Activated T-helper 1 cell treated with anti-CD3 and anti-CD28 coated beads, Interleukin-12 subunit alpha, Interleukin-12 subunit beta, Interleukin-2, Interleukin-4 antibody, amounts not matched to agents 30 ng/mL and 10 ng/mL and 1 ng/mL, durations not matched to agents 14 hours and 24 hours and 36 hours (primary cell): ENCODE results near the gene ABCC3. TPM values are rescaled to one million over a fixed set of nuclear protein-coding genes. Genes with fewer than 3 reads are reported as not detected.

Experiments used
- DNase-seq: peaks from one replicate; pipeline ENCODE4 v3.0.0; 2021; ENCODE audit warnings: low spot score
- H3K27ac Mint-ChIP-seq: one replicate; pipeline ENCODE4 v1.8.0; 2021; ENCODE audit warnings: mild to moderate bottlenecking, mixed read lengths
- H3K27me3 Mint-ChIP-seq: one replicate; pipeline ENCODE4 v1.8.0; 2022; ENCODE audit warnings: mild to moderate bottlenecking, moderate library complexity, mixed read lengths; ENCODE audit not compliant: insufficient read depth
- H3K36me3 Mint-ChIP-seq: one replicate; pipeline ENCODE4 v1.8.0; 2021; ENCODE audit warnings: low read depth, mixed read lengths
- H3K4me1 Mint-ChIP-seq: one replicate; pipeline ENCODE4 v1.8.0; 2021; ENCODE audit warnings: low read depth, mixed read lengths
- H3K4me3 Mint-ChIP-seq: one replicate; pipeline ENCODE4 v1.8.0; 2021; ENCODE audit warnings: mild to moderate bottlenecking, moderate library complexity, mixed read lengths
- H3K9me3 Mint-ChIP-seq: one replicate; pipeline ENCODE4 v1.8.0; 2021; ENCODE audit warnings: mixed read lengths
- intact Hi-C: fragments of 100-400 bp; cut with micrococcal nuclease; formaldehyde crosslinking; loops from one replicate; pipeline ENCODE4 v1.15.1; 2024
- total RNA-seq: library from RNA; stranded (reverse); gene quantifications from 2 replicates; pipeline ENCODE4 v1.2.3, GENCODE V29; 2022

ABCC3 gene
- total RNA-seq, 1 donor from 2014 or later, result not detected

GRCh38 chr17:50626037-50626574 lies 8.6 kb upstream of the ABCC3 start:
- no peak overlapping the region for H3K4me3 Mint-ChIP-seq
- peak; percentile 38 for DNase-seq
- H3K4me1 Mint-ChIP-seq, result peaks cover 4% of the 10 kb centered on the region
- H3K27me3 Mint-ChIP-seq, result peaks cover 40% of the 10 kb centered on the region
- intact Hi-C loops, result loop anchor here (1.0 kb wide), 2 partner anchors 79 to 144 kb away; partner anchors contain the start of gene SPATA20
- no peaks in the 10 kb centered on the region for H3K9me3 Mint-ChIP-seq
- H3K36me3 Mint-ChIP-seq, result no peaks in the 10 kb centered on the region
- H3K27ac Mint-ChIP-seq, result no peak overlapping the region

GRCh38 chr17:50627036-50627781 lies 7.5 kb upstream of the ABCC3 start:
- H3K27ac Mint-ChIP-seq, result no peak overlapping the region
- intact Hi-C loops, result no loop called here
- H3K36me3 Mint-ChIP-seq, result no peaks in the 10 kb centered on the region

GRCh38 chr17:50627782-50628601 lies 6.7 kb upstream of the ABCC3 start:
- no peaks in the 10 kb centered on the region for H3K9me3 Mint-ChIP-seq
- no peaks in the 10 kb centered on the region for H3K36me3 Mint-ChIP-seq
- H3K4me1 Mint-ChIP-seq, result peaks cover 4% of the 10 kb centered on the region
- intact Hi-C loops, result no loop called here
- H3K27ac Mint-ChIP-seq, result no peak overlapping the region
- no peak for DNase-seq
- H3K4me3 Mint-ChIP-seq, result no peak overlapping the region
- peaks cover 58% of the 10 kb centered on the region for H3K27me3 Mint-ChIP-seq

More at GRCh38 chr17:50627036-50627781, 7.5 kb upstream of the ABCC3 start:
- no peak overlapping the region for H3K4me3 Mint-ChIP-seq
- peaks cover 51% of the 10 kb centered on the region for H3K27me3 Mint-ChIP-seq
- H3K9me3 Mint-ChIP-seq, result no peaks in the 10 kb centered on the region
- no peak for DNase-seq
- peaks cover 4% of the 10 kb centered on the region for H3K4me1 Mint-ChIP-seq

GRCh38 chr17:50629902-50630301 lies 4.8 kb upstream of the ABCC3 start:
- peaks cover 70% of the 10 kb centered on the region for H3K27me3 Mint-ChIP-seq

GRCh38 chr17:50630524-50631194 lies 4.0 kb upstream of the ABCC3 start:
- Mint-ChIP-seq H3K27ac (no peak overlapping the region), H3K4me3 (no peak overlapping the region), H3K4me1 (peaks cover 4% of the 10 kb centered on the region), H3K9me3 (no peaks in the 10 kb centered on the region), H3K27me3 (peaks cover 72% of the 10 kb centered on the region), H3K36me3 (no peaks in the 10 kb centered on the region)
- peak; percentile 26 for DNase-seq
- intact Hi-C loops, result loop anchor here (1.0 to 5.0 kb wide), 3 partner anchors 52 to 83 kb away; partner anchors contain the start of gene SPATA20

More at GRCh38 chr17:50629902-50630301, 4.8 kb upstream of the ABCC3 start:
- H3K9me3 Mint-ChIP-seq, result no peaks in the 10 kb centered on the region
- H3K4me1 Mint-ChIP-seq, result peaks cover 4% of the 10 kb centered on the region
- H3K36me3 Mint-ChIP-seq, result no peaks in the 10 kb centered on the region
- DNase-seq, result no peak
- intact Hi-C loops, result loop anchor here (1.0 to 5.0 kb wide), 3 partner anchors 52 to 83 kb away; partner anchors contain the start of gene SPATA20
- no peak overlapping the region for H3K27ac Mint-ChIP-seq
- H3K4me3 Mint-ChIP-seq, result no peak overlapping the region

GRCh38 chr17:50631195-50631907 lies 3.3 kb upstream of the ABCC3 start:
- Mint-ChIP-seq H3K27ac (peak overlapping the region; percentile 40), H3K4me3 (no peak overlapping the region), H3K4me1 (peaks cover 4% of the 10 kb centered on the region), H3K9me3 (no peaks in the 10 kb centered on the region), H3K36me3 (no peaks in the 10 kb centered on the region), H3K27me3 (peaks cover 77% of the 10 kb centered on the region)
- intact Hi-C loops, result loop anchor here (5.0 kb wide), 1 partner anchor 51 kb away; no protein-coding TSS in a partner anchor
- no peak for DNase-seq

- intact Hi-C loops, result loop anchor here (5.0 kb wide), 1 partner anchor 50 kb away; no protein-coding TSS in a partner anchor
- Mint-ChIP-seq H3K27ac (no peak overlapping the region), H3K36me3 (no peaks in the 10 kb centered on the region), H3K4me1 (peaks cover 4% of the 10 kb centered on the region), H3K9me3 (no peaks in the 10 kb centered on the region), H3K4me3 (no peak overlapping the region), H3K27me3 (peaks cover 81% of the 10 kb centered on the region)
- DNase-seq, result no peak
Observed at GRCh38 chr17:50631908-50632571, 2.6 kb upstream of the ABCC3 start.

GRCh38 chr17:50632637-50633036 lies 2.0 kb upstream of the ABCC3 start:
- H3K4me3 Mint-ChIP-seq, result no peak overlapping the region
- intact Hi-C loops, result loop anchor here (5.0 kb wide), 1 partner anchor 50 kb away; no protein-coding TSS in a partner anchor
- no peaks in the 10 kb centered on the region for H3K36me3 Mint-ChIP-seq
- no peaks in the 10 kb centered on the region for H3K9me3 Mint-ChIP-seq
- no peak overlapping the region for H3K27ac Mint-ChIP-seq
- peaks cover 82% of the 10 kb centered on the region for H3K27me3 Mint-ChIP-seq
- peaks cover 4% of the 10 kb centered on the region for H3K4me1 Mint-ChIP-seq
- no peak for DNase-seq

- DNase-seq, result no peak
- intact Hi-C loops, result loop anchor here (5.0 kb wide), 1 partner anchor 49 kb away; no protein-coding TSS in a partner anchor
- no peaks in the 10 kb centered on the region for H3K36me3 Mint-ChIP-seq
- H3K4me1 Mint-ChIP-seq, result no peaks in the 10 kb centered on the region
- H3K27ac Mint-ChIP-seq, result no peak overlapping the region
- no peaks in the 10 kb centered on the region for H3K9me3 Mint-ChIP-seq
- peaks cover 76% of the 10 kb centered on the region for H3K27me3 Mint-ChIP-seq
- no peak overlapping the region for H3K4me3 Mint-ChIP-seq
Observed at GRCh38 chr17:50633683-50634082, 998 bp upstream of the ABCC3 start.

- no peak overlapping the region for H3K27ac Mint-ChIP-seq
- H3K4me1 Mint-ChIP-seq, result no peaks in the 10 kb centered on the region
- no peak overlapping the region for H3K4me3 Mint-ChIP-seq
- no peaks in the 10 kb centered on the region for H3K9me3 Mint-ChIP-seq
- no peaks in the 10 kb centered on the region for H3K36me3 Mint-ChIP-seq
- H3K27me3 Mint-ChIP-seq, result peaks cover 68% of the 10 kb centered on the region
- intact Hi-C loops, result loop anchor here (5.0 kb wide), 1 partner anchor 47 kb away; no protein-coding TSS in a partner anchor
- DNase-seq, result no peak
Observed at GRCh38 chr17:50634915-50635731, 442 bp downstream of the ABCC3 start.

GRCh38 chr17:50635732-50635981 lies 976 bp downstream of the ABCC3 start:
- H3K27ac Mint-ChIP-seq, result no peak overlapping the region
- H3K4me1 Mint-ChIP-seq, result no peaks in the 10 kb centered on the region
- H3K4me3 Mint-ChIP-seq, result no peak overlapping the region
- H3K27me3 Mint-ChIP-seq, result peaks cover 65% of the 10 kb centered on the region
- no peak for DNase-seq
- no peaks in the 10 kb centered on the region for H3K9me3 Mint-ChIP-seq
- H3K36me3 Mint-ChIP-seq, result no peaks in the 10 kb centered on the region
- intact Hi-C loops, result no loop called here
